GM19043 (cell line): ENCODE measurements around the gene PDLIM5.
"Not testable (repeated sequence)": the region's sequence is repeated elsewhere in the genome, so short reads cannot be mapped to it uniquely, and the experiment has no call there.

Experiments used
- ATAC-seq: cut with Tn5 transposase; IDR thresholded peaks from one replicate; pipeline ENCODE4 v1.9.1; 2021; ENCODE audit warnings: low read depth; ENCODE audit not compliant: unreplicated experiment

PDLIM5 gene

DNA sequence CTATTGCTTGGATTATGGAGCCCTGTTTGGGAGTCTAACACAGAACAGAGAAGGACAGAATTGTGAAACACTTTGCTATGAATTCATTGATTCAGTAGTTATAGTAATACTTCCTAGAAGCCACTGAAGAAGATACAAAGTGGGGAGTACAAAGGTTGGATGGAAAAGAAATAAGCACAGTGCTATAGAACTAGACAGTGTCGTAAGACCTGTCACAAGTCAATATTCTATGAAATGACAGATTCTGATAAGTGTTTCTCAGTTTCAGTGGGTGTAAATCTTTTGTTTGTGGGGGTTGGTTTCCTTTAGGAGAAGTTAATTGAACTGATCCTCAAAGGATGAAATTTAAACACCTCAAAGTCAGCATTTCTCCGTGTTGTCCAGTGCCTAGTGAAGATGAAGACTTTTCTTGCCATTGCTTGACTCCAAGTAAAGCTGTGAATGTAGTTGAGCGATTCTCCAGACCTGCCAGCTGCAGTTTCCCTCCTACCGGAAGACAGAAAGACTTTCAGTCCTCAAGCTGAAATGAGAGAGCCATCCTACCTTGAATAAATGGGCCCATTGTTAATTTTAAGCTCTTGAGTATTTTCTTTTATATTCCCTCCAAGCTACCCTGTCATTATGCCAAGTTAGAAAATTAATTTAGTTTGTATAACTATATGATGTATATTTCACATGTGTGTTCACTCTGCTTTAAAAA lies 7.9 kb downstream of the PDLIM5 start:
- ATAC-seq: no peak

DNA sequence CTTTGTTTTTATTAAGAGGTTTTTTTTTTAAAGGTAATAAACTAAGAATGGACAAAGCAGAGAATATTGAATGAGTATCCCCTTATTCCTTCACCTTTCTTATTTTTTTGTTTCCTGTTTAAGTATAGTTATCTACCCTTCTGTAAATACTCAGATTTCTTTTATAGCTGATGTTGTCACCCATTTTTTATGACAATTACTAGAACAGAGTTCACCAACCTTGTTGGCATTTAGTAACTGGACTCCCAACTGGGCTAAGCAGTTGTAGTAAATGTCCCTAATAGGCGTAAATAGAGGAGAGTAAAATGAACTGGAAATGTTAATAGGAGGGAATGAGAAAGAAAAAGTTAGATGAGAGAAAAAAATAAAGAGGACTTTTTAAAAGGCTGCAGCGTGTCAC lies 9.8 kb downstream of the PDLIM5 start:
- no peak for ATAC-seq

DNA sequence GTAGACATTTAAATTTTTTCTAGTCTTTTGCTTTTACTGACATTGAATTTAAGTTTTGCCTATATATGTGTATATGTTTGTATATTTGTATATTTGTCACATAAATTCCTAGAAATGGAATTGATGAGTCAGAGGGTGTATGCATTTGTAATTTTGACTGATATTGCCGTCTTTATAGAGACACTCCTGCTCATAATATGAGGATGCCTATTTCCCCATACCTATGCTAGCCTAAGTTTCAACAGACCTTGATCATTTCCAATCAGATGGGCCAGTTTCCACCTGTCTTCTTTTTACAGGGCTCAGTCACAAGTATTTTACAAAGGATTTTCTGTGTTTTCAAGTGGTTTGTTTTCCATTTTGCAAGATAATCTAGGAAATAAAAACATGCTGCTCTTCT lies 10.8 kb downstream of the PDLIM5 start:
- ATAC-seq: no peak

DNA sequence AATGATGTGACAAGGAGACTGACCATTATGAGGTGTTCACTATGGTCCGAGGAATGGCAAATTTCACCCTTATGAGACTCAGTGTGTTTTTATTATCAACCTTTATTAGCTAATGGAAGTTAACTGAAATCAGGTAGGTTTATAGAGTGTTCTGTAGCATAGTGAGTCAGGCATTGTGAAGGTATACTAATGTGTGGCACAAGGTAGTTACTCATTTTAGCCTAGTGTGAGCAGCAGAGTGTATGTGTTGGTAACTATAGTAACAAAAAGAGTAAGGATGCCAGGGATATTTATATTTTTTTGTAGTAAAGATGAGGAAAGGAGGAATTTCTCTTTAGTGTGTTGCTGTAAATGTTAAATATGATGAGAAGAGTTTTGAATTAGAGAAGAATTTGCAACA lies 12.0 kb downstream of the PDLIM5 start:
- no peak for ATAC-seq

DNA sequence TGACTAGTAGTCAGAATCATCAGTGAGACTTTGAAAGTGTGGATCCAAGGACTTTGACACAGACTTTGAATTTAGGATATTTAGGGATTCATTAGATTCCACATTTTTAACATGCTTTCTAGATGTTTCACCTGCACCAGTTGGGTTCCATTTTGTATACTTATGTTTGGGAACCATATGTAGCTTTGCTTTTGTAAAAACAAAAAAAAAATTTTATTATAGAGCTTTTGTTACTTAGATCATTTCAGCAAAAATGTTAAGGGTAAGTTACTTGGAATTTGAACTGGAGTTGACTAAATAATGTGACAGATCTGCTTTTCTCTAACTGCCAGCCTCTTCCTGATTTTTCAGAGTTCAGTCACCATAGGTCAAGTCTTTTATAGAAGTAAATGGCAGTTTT lies 14.6 kb downstream of the PDLIM5 start:
- ATAC-seq: no peak

DNA sequence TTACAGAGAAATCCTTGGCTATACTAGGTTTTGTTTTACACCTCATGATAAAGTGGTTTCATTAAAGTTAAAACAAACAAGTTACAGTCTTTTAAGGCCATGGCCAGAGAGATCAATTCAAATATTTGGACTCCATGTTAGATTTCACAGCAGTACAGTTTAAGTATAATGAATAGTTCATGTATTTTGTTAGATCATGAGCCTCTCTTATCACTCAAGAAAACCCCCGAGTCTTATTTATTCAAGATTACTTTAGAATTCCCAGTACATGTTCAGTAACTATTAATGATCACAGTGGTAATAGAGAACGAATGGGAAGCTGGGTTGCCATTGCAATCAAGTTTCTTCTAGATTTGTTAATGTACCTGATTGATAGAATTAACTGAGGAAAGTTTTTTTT lies 15.2 kb downstream of the PDLIM5 start:
- ATAC-seq: no peak

DNA sequence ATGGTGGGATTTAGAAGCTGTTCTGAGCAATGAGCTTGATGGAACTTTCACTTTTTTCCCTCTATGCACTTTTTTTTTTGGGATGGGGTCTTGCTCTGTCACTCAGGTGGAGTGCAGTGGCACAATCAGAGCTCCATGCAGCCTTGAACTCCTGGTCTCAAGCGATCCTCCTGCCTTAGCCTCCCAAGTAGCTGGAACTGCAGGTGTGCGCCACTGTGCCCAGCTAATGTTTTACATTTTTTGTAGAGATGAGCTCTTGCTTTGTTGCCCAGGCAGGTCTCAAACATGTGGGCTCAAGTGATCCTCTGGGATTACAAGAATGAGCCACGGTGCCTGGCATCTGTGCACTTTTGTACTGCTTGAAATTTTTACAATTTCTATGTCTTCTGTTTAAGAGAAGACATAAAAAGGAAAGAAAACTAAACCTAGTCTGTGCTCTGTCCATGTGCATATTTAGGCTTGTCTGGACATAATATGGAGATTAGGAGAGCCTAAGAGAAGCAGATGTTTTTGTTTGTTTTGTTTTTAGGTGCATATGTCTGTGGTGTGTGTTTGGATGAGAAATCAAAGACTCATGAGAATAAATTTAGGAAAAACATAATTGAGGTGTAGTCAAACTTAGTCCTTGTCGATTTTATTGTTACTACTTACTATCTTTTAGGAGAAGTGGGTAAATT lies 16.5 kb downstream of the PDLIM5 start:
- no peak for ATAC-seq

DNA sequence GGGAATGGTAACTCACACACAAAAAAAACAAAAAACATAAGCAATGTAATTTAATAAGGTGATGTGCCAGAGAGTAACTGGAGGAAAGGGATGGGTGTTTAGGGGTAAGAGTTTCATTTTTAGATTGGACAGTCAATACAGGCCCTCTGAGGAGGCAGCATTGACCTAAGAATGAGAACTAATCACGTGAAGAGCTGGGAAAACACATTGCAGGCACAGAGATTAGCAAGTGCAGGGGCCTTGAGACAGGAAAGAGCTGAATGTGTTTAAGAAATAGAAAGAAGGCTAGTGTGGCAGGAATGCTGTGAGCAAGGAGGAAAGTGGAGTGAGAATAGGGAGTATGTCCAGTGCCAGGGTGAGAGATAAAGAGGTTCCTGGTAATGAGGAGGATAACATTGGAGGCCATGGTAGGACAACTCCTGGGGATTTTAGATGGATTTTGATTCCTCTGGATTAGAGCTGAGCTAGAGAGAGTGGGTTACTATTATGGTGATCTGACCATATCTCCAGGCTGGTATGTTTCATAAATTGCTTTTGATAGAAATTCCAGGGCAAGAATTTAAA lies 17.6 kb downstream of the PDLIM5 start:
- ATAC-seq: no peak

DNA sequence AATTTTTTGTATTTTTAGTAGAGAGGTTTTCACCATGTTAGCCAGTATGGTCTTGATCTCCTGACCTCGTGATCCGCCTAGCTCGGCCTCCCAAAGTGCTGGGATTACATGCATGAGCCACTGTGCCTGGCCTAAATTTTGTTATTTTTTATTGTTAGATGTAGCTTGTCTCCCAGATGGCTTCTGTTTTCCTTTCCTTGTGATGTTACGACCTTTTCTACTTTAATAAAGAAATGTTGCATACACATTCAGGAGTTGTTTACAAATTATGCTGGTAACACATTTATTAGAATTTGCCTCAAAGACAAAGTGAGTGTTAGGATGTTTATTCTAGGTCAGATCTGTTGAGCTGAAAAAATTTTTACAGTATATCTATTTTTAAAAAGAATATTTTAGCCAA lies 18.4 kb downstream of the PDLIM5 start:
- no peak for ATAC-seq

DNA sequence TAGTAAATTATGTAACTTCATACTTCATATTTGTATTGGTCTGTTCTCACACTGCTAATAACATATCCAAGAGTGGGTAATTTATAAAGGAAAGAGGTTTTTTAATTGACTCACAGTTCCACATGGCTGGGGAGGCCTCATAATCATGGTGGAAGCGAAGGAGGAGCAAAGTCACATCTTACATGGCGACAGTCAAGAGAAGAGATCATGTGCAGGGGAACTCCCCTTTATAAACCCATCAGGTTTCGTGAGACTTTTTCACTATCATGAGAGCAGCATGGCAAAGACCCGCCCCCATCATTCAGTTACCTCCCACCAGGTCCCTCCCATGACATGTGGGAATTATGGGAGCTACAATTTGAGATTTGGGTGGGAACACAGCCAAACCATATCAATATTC lies 19.0 kb downstream of the PDLIM5 start:
- not testable (repeated sequence) for ATAC-seq

DNA sequence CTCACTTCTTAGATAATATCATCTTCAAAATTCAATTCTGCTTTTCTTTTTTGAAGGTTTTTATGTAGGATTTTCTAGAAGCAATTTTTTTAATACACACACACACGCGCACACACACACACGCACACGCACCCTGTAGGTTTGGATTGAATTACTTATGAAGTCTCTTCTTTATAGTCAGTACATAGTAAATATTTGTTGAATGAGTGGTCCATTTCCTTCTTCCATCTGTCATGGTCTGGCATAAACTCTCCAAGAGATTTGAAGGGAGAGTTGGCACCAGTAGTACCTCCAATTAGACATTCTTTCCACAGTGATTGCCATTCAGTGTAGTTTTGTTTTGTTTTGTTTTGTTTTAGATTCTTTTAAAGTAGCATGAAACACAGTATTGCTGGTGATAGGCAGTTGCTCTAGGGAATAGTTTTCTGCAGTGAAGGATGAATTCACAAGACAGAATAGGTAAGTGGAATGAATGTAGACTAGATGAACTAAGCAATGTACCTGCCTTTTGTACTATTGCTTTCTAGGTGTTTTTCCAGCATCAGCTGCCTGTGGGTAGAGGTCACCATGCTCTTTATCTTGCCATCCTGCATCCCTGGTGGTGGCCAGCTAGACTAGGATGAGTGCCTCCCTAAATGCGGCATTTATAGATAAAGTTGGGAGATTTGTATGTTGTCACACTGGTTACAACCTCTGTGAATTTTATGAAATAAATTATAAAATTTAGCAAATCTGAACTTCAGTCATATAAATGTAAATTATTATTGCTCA lies 20.5 kb downstream of the PDLIM5 start:
- ATAC-seq: no peak

DNA sequence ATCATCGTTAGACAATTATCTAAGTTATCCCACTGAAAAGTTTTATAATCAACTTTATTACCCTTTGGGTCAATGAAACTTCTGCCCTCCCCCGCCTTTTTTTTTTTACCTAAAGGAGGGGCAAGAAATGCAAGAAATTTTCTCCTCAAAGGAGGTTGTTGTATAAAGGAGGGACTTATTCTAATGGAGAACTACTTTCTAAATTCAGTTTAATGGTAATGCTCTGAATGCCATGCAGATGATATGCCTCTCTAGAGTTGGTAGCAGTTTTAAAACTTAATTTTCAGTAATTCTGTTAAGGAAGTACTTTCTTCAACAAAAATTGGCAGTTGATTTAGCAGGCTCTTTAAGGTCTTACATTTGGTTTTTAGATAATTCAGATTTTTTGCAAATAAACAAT lies 23.3 kb downstream of the PDLIM5 start:
- no peak for ATAC-seq

DNA sequence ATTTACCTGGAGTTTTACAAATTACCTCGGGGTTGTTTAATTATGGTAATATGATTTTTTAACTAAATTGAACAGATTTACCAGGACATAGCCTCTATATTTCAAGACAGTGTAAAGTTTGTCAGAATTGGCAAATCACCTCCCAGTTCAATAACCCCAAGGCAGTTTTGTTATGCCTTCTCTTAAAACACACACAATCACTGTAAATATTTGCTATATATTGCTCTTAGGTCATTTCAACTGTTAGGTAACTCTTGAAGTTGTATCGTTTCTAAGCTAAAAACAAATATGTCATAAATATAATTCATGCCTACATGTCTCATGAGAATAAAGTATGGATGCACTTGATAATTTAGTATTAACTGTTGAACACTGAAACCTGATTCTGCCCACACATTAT lies 24.1 kb downstream of the PDLIM5 start:
- no peak for ATAC-seq

DNA sequence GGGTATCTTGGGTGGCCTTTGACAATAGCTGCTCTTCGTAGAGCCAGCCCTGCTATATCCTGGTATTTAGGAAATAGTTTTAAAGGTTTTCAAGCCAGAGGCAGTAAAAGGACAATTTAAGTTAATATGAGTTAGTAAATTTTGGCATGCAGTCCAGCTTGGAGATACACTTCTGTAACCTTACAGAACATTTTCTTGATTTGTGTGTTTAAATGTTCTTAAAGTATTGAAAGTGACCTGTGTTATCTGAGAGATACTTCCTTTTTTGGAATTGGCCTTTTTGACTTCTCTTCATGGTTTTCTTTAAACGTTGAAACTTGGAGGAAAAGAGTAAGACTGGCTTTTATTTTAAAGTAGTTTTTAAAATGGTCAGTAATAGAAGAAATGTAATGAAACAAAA lies 25.5 kb downstream of the PDLIM5 start:
- ATAC-seq: no peak

DNA sequence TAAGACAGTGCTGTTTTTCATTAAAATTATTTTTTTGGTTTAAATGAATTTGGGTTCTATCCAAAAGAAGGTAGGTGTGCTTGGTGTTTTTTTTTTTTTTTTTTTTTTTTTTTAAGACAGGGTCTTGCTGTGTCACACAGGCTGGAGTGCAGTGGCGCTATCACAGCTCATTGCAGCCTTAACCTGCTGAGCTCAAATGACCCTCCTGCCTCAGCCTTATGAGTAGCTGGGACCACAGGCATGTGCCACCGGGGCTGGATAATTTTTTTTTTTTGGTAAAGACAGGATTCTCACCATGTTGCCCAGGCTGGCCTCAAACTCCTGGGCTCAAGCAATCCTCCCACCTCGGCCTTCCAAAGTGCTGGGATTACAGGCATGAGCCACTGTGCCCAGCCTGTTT lies 27.1 kb downstream of the PDLIM5 start:
- ATAC-seq: not testable (repeated sequence)

DNA sequence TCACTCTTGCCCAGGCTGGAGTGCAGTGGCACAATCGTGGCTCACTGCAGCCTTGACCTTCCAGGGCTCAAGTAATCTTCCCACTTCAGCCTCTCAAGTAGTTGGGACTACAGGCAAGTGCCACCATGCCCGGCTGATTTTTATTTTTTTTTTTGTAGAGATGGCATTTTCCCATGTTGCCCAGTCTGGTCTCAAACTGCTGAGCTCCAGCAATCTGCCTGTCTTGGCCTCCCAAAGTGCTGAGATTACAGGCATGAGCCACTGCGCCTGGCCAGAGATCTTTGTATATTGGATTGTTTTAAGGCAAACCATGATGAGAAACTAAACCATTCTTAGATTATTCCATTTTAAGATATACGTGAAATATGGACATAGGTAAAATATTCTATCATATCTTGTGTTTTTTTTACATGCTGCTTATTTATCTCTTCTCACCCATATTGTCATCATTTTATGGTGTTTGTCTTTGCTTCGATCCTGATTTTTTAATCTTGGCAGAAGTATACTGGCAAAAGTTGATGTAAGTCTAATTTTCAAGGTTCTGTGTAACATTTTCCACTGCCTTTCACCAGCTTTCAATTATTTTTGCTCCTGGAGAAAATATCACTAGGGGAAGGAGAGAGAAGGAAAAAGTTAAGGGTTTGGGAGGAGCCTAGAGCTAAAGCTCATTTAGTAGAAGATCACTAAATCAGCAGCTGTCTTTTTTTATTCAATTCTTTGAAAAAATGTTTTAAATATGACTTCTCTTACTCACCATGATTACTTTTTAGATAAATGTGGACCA lies 27.8 kb downstream of the PDLIM5 start:
- no peak for ATAC-seq

DNA sequence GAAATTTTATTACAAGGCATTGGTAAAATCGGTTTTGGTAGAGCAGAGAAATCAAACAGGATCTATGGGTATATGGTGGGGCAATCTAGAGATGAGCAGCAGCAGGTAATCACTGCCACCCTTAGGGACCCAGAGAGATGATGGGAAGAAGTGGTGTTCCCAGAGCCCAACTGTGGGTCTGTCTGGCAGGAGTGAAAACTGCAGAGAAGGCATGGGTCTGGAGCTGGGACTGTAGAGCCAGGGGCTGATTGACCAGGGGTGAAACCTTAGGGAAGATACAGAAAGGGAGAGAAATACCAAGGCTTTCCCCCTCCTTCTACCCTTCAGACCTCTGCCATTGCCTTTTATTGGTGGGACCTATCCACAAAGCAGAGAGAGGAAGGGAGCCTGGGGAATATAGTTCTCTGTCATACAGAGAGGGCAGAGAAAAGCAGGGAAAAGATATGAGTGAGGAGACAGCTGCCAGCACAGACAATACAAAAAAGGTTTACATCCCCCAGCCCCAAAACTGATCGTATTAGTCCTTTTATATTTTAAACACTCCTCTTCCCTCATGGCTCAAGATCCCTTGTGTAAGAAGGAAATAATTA lies 28.7 kb downstream of the PDLIM5 start:
- ATAC-seq: no peak

DNA sequence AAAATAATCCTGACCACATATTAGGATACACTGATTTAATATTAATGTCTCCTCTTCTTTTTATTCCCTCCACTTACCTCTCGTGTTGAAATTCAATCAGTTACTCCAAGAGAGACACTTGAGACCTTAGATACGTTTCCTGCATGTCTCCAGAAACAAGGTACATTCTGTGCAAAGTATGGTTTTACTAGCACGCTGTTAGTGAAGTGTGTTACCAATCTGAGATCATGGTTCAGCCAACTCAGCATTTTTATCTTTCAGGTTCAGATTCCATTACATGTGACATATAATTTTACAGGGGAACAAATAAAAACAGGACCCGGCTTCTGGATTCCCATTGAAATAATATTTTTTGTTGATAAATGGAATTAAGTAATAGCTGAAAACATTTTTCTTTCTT lies 32.2 kb downstream of the PDLIM5 start:
- ATAC-seq: no peak

DNA sequence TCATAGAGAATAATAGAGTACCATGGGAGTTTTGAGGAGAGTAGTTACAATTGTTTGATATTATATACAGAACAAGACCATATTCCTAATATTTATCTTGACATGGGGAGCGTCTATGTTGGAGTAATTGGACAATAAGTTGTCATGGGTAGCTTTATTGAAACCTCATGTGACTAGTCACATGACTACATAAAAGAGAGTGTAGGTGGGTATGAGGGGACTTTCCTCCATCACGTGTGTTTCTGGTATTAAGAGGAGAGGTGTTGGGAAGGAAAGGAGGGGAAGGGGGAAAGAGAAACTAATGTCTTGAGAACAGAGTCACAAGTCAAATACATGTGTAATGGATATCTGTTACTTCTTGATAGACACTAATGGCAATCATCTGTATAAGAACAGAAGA lies 33.1 kb downstream of the PDLIM5 start:
- no peak for ATAC-seq

DNA sequence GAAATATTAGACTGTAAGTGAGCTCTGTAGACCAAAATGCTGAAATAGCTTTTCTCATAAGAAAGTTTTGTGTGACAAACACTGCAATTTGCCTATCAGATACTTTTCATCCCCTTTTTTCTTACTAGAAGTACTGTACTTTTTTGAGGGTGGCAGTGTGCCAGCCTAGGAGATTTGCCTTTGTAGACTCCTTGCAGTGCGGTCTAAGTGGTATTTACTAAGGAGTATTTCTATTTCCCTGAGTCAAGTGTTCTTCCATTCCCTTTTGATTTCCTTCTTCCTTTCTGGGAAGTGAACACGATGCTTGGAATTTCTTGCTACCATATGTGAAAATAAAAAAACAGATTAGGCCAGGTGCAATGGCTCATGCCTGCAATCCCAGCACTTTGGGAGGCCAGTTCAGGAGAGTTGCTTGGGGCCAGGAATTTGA lies 34.6 kb downstream of the PDLIM5 start:
- no peak for ATAC-seq
